GM18520 (cell line): Measurements from ENCODE around the gene IFNLR1.

Source experiments
- ATAC-seq: cut with Tn5 transposase; IDR thresholded peaks from one replicate; pipeline ENCODE4 v1.9.1; 2021; ENCODE audit not compliant: unreplicated experiment

Gene IFNLR1

DNA sequence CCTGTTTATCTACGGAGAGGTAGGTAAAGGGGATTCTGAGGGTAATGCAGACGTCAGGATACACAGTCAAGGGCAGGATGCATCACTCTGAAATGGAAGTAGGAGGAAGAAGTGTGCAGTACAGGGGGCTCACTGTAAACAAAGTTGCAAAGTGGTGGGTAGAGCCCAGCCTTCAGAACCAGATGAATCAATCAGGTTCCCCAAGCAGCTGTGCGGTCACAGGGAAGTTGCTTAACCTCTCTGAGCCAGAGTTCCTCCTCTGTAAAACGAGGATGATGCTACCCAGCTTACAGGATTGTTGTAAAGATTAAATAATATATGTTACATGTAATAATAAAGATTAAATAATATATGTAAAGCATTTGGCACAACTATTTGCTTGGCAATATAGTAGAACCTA is 61.6 kb downstream of the IFNLR1 start:
- ATAC-seq = no peak

DNA sequence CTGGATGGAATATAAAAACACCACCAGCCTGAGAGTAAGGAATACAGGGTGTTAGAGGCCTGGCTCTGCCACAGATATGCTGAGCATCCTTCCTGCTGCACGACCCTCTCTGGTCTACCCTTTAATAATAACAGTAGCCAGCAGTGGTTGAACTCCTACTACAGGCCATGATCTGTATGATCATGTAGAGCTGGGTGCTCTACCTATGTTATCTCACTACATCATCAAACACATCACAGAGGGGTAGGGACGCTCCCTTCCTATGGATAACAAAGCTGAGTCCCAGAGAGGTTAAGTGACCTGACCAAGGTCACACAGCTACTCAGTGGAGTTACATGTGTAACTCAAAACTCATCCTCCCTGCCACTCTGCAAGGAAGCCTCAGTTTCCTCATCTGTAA is 62.1 kb downstream of the IFNLR1 start:
- ATAC-seq = no peak

DNA sequence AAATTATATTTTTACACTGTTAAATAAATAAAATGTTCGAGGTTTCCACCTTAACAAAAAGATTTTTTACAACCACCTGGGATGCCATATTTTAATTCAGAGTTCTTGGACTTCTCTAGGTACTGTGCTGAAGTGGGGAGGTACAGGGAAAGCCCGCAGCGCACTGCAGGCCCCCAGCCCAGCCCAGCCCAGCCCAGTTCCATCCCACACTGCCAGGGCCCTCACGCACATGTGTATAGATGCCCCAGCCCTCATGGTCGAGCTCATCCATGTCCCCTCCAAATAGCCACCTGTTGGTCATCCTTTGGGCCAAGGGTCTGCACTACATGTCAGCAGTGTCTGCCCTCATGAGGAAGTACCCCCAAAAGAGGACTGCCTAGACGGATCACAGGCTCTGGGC is 63.5 kb downstream of the IFNLR1 start:
- no peak for ATAC-seq

DNA sequence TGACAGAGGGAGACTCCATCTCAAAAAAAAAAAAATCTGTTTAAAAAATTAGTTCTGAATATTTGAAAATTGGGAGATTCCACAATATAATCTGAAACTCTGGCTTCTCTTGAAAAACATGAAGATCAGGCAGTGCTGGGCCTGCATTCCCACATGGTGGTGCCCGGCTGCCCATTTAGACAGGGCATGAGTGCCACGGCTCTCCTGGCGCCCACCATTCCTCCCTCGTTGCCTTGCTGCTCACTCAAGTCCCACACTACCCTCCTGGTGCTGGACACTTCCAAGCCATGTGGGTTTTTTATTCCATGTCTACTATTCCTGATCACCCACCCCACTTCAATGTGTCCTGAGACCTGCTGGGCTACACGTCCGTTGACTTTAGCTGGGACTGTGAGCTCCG is 64.3 kb downstream of the IFNLR1 start:
- ATAC-seq = no peak

DNA sequence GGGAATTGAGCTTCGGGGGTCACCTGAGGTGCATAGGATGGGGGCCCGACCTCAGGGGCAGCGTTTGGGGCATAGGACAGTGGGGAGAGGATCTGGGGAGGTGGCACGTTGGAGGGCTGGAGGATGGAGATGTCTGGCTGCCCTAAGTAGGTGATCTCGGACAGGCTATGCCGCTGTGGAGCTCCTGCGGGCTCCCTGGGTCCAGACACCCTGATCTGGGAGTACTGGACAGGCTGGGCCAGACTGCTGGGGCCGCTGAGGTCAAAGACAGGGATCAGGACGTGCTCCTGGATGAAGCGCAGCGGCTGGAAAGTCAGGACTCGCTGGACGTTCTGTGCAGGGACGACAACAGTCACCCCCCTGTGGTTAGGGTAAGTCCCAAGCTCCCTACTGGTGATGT is 65.7 kb downstream of the IFNLR1 start:
- ATAC-seq = no peak

DNA sequence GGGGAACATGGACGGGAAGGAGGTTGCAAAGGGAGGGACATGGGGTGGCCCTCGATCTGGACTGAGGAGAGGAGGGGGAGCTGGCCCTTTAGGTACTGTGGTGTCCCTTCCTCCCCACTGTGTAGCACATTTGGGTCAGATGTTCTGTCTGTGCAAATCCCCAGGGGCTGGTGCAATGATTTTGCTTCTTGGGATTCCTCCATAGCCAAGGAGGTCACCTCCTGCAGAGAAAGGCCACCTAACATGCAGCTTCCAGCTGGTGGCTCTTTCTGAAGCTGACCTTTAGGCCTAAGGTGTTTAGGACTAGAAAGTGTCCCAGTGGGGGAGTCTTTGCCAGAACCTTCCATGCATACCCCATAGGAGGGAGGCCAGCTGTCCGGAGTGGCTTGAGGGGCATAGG is 66.1 kb downstream of the IFNLR1 start:
- no peak for ATAC-seq

DNA sequence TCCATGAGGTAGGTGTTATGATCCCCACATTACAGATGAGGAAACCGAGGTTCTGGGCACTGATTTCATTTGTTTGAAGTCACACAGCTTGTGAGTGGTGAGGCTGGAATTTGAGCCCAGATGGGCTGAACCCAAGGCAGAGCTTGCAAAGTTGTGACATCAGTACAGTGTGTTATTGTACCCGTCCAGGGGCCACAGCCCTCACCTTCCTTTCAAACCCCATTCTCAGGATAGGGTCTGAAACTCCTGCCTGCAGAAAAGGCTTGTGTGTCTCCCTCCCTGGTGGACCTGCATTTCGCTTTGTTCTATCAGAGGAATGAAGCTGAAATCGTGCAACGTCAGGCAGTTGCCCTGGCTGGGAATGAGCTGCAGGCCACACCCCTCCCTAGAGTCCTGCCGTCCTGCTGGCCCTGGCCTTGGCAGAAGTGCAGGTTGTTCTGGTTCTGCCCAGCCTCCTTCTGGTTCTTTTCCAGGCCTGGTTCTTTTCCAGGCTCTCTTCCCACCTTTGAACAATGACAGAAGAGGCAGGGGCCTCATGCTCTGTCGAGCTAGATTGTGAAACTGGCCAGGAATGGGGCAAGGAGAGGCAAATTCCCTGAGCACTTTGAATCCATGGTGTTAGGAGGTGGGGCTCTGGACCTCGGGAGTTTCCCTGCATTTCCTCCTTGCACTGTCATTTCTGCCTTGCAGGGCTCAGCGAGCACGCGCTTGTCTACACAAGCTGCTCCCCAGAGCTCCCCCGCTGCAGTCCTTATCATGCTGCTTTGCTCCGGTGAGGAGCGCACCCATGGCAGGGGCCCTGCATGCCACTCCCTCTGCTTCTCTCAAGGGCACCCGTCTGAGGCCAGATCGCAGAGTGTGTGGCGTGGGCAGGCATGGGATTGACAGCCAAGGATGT is 67.0 kb downstream of the IFNLR1 start:
- ATAC-seq = no peak

DNA sequence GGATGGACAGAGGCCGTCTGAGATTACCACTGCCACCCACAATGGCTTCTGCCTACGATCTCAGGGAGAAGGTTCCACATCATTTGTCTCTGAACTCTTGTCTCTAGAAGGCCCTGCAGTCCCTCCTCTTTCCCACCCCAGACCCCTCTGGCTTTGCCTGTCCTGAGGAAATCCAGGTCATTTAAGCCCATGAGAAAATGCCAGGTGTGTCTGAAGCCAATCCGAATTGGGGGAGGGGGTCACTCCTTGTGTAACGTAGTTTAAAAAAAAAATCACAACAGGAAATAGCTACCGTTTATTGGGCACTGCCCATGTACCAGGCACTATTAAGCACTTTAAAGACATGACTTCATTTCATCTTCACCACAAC is 67.6 kb downstream of the IFNLR1 start:
- no peak for ATAC-seq

DNA sequence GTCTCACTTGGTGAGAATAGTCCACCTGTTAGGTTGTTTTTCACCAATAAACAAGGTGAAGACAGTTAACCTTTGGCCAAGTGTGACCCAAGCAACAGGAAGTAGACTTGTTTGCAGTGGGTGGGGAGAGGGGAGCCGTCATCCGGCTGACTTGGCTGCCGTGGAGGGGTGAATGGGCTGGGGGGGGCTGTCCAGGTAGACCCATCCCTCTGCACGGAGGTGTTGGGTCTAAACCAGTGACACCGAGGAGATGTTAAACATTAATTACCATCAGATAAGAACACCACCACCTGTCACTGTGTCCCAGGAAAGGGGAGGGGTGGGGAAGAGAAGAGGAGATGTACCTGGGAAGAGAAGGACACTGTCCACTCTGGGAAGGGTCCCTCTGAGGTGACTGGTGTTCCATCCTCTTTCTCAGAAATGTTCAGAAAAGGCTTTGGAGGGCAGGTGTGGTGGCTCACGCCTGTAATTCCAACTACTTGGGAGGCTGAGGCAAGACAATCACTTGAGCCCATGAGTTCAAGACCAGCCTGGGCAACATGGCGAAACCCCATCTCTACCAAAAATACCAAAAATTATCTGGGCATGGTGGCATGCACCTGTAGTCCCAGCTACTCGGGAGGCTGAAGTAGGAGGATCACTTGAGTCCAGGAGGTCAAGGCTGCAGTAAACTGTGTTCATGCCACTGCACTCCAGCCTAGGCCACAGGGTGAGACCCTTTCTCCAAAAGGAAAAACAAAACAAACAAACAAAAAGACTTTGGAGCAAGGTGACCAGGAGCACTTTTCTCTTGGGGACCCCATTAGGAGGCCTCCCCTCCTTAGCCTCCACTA is 68.5 kb downstream of the IFNLR1 start:
- ATAC-seq = no peak

DNA sequence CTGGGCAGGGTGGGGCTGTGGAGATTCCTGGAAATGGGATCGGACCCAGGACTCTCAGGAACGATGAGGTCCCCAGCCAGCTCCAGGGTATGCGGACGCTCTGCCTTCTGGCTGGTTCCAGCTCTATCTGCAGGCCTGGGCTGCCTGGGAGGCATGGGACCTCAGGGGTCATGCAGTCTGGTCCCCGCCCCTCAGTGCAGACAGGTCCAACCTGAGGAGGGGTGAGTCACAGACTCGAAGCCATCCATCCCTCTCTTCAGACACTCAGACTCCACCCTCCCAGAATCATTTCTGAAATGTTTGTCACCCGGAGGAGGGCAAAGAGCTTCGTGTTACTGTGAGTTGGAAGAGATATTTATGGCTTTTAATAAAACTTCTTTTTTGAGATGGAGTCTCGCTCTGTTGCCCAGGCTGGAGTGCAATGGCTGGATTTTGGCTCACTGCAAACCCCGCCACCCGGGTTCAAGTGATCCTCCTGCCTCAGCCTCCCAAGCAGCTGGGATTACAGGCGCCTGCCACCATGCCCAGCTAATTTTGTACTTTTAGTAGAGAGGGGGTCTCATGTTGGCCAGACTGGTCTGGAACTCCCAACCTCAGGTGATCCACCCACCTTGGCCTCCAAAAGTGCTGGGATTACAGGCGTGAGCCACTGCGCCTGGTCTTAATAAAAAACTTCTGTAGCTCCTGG is 69.2 kb downstream of the IFNLR1 start:
- no peak for ATAC-seq

DNA sequence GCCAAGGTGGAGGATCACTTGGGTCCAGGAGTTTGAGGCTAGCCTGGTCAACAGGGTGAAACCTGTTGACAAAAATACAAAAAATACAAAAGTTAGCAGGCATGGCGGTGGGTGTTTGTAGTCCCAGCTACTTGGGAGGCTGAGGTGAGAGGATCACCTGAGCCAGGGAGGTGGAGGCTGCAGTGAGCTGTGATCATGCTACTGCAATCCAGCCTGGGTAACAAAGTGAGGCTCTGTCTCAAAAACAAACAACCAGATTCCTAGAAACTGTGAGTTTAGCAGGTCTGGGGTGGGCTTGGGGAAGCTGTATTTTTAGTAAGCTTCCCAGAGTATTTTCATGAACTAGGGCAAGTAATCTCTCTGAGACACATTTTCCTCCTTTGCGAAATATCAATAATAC is 70.0 kb downstream of the IFNLR1 start:
- no peak for ATAC-seq

DNA sequence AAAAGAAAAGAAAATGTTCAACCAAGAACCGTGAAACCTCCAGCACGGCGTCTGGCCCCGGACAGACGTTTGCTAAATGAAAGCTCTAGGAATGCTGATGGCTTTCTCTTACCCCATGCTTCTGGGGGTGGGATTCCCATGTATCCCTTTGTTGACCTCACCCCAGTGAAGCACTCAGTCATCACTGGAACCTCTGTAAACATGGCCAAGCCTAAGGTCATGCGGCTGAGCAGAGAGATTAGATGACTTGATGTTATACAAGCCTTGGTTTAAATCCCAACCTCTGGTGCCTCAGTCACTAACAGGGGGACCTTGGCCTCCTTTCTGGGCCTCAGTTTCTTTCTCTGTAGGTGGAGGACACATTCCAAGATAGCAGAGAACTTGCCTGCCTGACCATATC is 72.3 kb downstream of the IFNLR1 start:
- ATAC-seq = no peak

DNA sequence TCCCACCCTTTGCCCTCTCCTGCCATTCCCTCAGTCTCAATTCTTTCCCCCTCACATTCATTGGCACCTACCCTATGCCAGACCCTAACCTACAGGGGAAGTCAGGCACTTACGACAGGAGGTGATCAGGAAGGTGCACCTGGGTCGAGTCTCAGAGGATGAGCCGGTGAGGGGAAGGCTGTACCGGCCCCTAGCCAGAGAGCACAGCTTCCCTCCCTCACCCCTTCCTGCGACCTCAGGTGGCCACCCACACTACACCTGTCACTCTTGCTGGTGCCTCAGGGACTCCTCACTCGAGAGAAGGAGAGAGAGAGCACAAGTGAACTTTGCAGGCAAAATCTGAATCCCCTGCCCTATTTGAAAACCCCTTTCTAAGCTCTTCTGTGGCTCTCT is 73.5 kb downstream of the IFNLR1 start:
- ATAC-seq = no peak

DNA sequence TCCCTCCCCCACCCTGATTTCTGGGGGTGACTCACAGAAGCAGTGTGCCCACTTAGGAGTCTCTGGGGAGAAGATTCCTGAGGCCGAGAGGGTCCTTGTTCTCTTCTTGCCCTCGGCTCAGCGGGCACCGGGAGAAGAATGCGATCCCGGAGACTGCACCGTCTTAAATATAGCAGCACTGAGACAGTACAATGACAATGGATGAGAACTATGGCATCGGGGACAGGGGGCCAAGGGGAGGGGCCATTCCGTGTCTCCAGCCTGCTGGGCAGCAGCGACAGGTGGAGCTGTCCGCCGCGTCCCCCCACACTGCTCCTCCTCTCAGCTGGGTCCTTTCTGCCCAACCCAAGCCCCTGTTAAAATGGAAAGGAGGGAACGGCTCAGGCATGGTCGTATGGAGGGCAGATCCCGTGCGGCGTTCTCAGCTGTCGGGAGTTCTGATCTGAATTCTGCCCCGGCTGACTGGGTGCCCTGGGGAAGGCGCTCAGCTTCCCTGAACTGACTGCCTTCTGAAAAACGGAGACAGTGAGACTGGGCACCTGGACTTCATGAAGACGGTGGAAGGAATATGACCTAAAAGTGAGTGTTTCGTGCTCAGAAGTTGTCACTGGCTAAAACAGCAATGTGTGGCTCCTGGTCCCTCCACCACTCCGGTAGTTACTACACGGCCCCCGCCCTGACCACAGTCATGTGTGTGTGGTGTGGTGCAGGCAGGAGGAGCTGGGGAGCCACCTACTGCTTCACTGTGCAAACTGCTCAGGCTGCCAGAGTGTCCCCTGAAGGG is 74.9 kb downstream of the IFNLR1 start, which contains the start of gene MYOM3:
Gene MYOM3 (minus strand): TSS at position 140 of the 784 bp plus-strand sequence. CDS start 3,499 bp downstream, outside the sequence.
- no peak for ATAC-seq

DNA sequence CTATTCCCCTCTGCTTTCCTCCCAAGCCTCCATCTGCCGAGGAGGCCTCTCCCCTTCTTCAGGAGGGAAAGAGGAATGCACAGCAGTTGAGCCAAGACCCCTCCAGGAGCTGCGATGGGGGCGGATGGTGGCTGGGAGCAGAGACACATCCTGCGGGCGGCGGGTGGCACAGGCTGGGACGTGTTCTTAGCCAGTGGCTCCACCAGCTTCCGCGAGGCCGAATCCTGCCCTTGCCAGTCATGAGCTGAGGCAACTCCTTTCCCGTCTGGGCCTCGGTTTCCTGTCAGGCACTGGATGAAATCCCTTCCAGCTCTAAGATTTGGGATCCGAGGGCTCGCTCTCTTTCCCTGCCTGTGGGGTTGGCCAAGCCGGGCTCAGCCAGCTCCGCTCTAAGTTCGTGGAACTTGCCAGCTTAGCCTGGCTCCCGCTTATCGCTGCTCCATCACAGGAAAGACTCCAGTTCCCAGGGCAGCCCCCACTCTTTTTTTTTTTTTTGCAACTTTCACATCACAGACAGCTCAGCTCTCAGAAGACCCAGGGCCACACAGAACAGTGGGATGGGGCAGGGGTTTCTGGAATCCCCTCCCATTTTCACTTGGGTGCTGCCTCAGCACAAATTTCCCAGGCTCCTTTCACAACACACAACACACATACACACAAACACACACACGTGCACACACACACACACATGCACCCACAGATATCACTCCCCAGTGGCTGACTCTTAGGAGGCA is 75.7 kb downstream of the IFNLR1 start:
- no peak for ATAC-seq

DNA sequence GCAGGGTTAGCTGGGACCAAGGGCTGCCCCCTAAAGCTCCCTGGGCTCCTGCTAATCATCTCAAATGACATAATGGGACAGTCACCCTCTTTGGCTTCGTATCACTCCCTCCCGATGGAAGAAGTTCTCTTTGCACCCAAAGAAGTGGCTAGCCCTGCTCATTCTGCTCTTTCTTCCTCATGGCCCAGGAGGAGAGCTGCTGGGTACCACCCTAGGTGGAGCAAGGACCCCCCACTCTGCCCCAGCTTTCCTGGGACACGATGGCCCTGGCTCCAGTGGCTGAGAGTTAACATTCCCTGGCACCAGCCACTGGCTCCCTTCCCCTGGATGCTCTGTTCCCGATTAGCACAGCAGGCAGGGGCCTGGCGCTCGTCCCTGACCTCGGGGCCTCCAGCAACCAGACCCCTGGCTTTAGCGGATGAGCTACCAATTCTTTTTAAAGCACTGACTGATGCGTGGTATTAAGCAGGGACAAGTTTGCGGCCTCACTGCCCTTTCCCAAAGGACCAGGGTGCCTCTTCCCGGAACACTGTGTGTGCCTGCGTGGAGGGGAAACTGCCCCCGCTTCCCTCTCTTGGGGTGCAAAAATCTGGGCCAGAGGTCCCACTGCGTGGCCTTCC is 76.3 kb downstream of the IFNLR1 start:
- ATAC-seq = no peak

DNA sequence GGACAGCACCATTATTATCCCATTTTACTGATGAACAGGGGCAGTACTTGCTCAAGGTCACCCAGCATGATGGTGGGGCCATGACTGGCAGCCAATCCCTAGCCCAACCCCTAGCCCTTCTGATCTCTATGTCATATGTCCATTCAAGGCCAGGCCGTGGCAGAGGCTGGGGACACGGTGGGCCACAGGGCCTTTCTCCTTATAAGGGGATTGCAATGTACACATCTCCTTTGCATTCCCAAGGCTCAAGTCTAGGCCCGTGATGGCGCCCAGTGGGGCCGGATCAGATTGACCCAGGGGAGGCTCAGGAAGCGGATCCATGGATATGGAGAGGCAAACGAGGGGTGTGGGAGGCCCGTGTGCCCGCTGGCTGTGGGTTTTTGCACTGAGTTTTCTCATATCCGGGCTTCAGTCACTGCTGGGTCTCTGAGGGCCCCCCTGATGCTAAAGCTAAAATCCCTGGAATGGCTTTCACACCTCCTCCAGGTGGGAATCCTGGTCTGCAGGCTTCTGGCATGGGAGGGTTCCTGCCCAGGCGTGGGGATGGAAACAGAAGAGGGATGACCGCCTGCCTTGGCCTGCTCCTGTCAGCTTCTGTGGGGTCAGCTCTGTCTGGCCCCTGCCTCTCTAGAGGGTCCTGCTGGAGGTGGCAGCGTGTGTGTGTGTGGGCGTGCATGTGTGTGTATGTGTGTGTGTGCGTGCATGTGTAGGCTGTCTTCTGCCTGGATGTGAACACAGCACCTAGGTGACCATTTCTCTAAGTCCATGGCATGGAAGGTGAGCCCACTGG is 77.2 kb downstream of the IFNLR1 start:
- ATAC-seq = no peak

DNA sequence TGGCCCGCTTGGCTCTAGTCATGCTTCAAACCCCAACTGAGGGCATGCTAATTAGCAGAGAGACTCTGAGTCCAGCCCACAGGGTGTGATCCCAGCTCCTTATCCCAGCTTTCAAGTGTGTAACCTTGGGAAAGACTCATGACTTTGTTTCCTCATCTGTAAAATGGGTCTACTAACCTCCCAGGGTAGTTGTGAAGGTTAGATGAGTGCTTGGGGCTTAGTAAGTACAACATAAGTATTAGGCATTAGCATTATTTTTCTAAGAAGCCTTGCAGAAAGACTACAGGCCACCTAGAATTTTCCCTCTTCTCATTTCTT is 78.0 kb downstream of the IFNLR1 start:
- no peak for ATAC-seq
